Kidney capillary endothelial cell (primary cell): Measurements from ENCODE around the gene ZFYVE28.
"Not testable (repeated sequence)": the region's sequence is repeated elsewhere in the genome, so short reads cannot be mapped to it uniquely, and the experiment has no call there.

Source experiments
- DNase-seq: peaks from one replicate; pipeline ENCODE4 v3.0.0-alpha.2; 2018; ENCODE audit warnings: low spot score

Gene ZFYVE28

DNA sequence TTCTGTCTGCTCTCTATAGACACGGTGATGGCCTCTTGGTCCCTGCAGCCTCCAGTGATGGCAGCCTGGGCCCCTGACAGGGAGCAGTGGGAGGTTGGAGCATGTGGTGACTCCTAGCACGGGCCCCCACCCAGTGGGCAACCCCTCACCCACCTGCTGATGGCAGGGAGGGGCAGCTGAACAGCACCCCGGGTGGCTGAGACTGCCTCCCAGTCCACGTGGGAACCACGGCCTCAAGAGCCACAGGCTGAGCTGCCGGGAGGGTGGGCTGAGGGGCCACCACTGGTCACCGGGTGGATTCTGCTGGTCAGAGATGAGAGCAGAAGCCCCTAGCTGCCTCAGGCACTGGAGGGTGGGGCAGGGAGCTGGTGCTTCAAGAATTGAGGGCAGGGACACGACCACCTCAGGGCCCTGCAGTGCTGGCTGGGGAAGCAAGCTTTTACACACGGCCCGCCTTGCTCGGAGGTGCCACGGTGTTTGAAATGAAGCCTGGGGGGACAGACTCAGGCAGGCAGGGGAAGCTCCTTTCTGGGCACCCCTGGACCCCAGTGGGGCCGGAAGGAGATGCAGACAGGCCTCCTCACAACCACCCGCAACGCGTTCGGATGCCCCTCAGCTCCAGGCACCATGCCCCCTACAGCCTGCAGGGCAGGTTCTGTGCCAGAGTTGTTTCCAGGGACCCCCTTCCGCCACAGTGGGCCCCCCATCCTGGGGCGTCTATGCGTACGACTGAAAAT is 170.2 kb downstream of the ZFYVE28 start:
- no peak for DNase-seq

DNA sequence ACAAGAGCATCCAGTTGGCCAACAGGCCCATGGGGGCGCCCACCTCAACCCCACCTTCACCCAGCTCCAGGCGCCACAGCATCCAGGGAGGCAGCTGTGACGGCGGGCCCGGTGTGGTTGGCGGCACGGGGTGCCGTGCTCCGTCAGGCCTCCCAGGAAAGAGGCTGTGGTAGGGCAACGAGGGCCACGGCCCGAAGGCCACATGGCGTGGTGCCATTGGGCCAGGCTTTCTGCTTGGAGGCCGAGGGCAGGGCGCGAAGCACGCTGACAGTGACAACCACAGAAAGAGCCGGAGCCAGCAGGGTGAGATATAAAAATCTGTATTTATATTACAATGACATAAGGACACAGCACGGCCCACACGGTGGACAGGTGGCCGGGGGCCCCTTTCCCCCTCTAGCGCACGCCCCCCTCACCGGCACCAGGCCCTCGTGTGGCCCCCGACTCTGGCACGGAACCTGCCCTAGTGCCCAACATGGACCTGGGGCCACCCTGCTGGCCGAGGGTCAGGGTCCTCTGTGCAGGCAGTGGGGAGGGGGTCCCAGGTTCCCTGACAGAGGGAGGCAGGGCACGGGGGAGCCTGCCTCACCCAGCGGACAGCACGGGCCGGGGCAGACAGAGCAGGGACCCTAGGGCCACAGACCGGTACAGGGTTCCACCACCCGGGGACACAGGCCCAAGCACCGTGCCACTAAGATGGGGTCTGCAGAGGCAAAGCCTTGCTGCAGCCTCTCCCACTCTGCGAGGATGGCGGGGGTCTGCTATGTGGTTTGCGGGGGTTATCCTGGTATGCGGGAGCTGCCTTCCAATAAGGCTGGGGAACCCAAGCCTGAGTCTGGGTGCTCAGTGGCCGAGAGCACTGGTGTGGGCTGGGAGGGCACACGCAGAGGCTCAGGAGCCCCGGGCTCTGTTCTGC is 171.1 kb downstream of the ZFYVE28 start:
- no peak for DNase-seq

DNA sequence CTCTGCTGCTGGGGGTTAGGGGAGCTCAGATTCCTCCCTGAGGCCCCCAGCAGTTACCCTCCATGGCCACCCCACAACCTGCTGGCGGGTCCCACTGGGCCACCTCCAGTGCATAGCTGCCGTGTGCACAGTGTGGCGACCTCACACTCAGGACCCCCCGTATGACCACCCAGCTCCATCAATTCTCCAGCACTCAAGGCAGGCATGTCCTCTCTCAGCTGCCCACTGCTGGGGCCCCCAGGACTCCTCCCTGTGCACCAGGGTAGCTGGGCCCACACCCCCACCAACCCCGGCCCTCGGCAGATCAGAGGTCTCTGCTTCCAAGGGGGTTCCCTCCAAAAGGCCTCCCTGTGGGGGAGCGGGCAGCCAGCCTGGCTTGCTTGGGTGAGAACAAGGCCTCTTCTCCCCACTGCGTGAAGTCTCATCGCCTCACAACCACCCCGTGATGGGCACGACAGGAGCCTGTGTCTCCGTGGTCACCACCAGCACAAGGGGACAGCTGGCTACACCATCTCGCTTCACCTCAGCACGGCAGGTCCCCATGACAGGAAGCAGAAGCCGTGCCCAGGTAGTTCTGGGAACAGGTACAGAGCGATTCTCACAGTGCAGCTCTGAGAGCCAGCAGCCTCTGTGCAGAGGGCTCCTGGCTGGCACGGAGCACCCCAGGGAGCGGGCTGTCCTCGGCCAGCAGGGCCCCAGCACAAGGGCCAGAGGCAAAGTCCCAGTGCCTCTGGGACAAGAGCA is 171.9 kb downstream of the ZFYVE28 start:
- DNase-seq, result no peak

DNA sequence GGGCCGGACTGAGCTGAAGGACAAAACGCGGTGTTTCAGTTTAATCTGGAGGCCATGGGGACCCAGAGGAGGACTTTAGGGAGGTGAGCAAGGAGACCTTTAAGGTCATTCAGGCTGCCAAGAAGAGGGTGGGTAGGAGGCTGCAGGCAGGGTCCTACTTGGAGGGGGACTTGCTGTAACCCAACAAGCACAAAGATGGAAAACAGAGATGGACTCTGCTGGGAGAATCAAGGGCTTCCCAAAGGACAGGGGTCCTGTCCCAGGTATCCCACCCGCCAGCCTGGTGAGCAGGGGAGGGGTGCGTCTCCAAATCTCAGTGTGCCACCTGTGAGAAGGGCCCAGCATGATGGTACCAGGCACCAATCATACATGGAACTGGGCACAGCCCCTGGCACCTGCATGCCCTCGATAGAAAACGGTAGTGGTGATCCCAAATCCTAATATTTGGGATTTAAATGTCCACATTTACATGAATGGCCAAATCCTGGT is 172.6 kb downstream of the ZFYVE28 start:
- no peak for DNase-seq

DNA sequence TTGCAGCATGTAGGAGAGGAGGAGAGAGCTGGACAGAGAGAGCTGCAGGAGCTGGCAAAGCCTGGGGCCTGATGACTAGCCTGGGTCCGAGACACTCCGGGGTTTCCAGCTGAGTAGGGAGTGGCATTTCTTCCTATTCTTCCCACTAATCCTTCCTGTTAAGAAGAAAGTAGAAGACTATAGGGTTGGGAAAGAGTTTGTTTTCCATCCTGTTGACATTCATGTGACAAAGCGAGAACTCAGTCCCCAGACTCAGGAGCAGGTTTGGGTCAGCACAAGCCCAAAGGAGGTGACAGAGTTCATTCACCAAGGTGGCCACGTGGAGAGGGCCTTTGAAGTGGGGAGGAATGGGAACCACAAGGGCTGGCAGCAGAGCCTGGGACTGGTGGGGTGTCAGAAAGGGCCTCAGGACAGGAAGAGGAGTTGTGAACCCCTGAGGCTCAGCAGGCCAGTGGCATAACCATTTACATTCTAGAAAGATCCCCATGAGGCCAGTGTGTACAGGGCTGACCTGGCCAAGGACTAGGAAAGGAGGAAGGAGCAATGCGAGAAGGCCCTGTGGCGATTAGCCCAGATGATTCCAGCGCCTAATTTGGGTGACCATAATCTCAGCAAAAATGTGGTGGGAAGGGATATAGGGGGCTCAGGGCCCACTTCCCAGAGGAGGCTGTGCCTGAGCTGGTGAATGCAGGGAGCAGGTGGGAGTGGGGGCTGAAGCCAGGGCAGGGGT is 173.2 kb downstream of the ZFYVE28 start:
- DNase-seq, result no peak

DNA sequence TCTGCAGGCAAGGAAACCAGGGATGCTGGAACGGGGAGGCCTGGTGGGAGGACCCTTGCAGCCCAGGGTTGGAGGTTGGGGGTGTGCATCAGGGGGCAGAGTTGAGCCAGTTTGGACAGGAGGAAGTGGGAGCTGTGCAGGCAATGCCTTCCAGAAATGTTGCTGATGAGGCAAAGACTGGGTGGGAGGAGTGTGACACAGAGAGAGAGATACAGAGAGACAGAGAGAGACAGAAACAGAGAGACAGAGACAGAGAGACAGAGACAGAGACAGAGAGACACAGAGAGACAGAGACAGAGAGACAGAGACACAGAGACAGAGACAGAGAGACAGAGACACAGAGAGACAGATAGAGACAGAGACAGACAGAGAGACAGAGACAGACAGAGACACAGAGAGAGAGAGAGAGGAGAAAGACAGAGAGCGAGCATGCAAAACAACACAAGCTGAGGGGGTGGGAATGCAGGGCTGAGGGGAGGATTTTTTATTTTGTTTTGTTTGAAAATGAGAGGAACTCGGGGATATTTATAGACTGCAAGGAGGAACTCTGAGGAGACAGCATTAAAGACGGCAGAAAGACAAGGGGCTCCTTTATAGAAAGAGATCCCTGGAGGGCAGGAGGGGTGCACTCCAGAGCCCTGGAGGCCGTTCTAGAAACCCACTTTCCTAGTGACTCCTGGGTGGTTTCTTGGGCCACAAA is 174.6 kb downstream of the ZFYVE28 start:
- DNase-seq, result no peak

DNA sequence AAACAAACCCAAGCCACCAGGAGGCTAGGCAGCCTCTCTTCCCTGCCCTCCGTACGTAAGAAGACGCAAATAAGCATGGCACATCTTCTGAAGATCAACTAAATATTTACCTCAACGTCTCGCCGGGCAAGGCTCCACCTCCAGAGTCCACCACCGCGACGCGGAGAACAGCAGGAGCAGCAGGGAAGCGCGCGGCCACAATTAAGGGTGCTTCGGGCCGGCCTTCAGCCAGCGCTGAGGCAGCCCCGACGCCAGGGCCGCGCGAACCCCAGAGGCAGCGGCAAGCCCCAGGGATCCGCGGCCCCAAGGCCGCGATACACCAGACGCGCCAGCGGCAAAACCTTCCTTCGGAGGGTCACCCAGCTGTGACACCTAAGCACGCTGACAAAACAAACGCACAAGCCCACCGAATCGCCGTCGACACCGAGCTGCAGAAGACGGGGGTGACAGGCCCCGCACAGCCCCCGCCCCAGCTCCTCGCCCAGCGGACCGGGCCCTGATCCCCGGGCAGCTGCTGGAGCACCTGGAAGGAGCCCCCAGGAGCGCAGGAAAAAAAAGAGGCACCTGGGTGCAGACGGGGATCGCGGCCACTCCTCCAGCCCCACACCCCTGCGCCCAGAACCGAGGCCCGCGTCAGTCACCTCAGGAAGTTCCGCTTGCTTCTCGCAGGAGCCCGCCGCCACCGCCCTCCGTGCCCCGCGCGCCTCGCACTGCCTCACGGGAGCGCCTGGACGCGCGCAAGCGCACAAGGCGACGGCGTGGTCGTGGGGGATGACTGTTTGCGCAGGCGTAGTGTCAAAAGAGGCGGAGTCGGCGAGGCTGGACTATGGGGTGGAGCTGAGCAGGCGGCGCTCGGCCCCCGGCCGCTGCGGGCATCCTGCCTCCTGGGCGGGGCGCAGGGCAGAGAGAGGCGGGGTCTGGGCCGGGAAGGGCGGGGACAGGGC is 176.8 kb downstream of the ZFYVE28 start, which contains the start of the genes HAUS3 and POLN:
Gene HAUS3, minus strand, starts transcription at position 712 of the 944 bp plus-strand sequence. CDS start 1,175 bp downstream, outside the sequence.
Gene POLN, minus strand, starts transcription at position 712 of the 944 bp plus-strand sequence. CDS start 12,890 bp downstream, outside the sequence.
- DNase-seq, result peak; percentile 98

DNA sequence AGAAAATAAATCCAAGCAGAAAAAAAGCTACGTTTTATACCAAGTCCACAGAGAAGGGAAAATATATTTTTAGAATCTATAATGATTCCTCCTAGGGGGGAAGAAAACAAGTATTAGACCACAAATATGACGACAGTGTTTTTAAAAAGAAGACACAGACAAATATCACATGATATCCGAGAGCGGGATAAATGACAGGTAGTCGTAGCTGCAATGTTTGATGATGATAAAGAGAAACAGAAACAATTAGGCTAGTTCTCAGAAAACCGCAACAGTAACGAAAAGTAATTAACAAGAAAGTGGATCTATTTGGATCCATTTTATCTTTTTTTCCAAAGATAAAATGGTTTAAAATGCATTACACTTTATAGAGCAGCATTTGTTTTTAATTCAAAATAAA is 177.4 kb downstream of the ZFYVE28 start:
- no peak for DNase-seq

DNA sequence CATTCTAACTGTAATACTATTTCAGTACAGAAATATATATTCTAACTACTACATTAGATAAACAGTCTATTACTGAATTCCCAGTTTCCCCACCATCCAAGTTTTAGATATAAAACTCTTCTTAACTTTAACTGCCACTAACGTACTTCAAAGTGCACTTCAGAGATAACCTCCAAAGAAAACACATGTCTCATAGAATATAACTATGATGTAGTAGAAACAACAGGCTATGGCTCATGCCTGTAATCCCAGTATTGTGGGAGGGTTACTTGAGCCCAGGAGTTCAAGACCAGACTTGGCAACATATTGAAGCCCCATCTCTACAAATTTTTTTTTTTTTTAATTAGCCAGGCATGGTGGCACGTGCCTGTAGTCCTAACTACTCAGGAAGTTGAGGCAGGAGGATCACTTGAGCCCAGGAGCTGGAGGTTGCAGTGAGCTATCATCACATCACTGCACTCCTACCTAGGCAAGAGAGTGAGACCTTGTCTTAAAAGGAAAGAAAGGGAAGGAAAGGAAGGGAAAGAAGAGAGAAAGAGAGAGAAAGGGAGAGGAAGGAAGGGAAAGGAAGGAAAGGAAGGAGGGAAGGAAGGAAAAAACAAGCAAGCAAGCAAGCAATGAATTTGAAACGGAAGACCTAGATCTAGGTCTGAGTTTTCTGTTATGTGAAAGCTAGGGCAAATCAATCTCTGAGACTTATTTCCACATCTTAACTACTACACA is 181.3 kb downstream of the ZFYVE28 start:
- no peak for DNase-seq

DNA sequence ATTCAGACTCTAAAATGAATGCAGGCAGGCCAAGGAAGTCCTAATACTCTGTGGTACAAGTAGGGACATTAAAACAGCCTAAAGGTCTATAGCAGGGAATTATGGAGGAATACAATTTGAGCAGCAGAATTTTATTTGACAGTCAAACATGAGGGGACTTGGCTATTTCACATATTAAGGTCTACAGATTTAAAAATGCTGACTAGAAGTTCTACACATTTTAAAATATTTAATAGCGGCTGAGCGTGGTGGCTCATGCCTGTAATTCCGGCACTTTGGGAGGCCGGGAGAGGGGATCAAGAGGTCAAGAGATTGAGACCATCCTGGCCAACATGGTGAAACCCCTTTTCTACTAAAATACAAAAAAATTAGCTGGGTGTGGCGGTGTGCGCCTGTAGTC is 187.4 kb downstream of the ZFYVE28 start:
- DNase-seq, result no peak

DNA sequence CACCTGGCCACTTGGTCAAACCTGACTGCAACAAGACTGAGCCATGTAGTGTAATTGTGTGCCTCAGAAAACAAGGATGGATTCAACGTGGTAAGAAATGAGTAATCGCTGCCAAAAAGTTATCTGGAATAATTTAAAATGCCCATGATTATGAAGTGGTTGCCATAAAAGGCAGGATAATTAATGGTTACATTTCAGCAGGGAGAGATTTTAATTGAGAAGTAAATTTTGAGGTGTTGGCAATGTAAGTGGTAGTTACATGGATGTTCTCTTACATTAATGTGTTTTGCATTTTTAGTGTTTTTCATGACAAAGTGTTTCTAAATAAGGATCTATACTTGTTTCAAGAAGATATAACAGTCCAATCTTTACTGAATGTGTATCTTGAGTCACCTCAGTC is 192.2 kb downstream of the ZFYVE28 start:
- DNase-seq, result no peak

DNA sequence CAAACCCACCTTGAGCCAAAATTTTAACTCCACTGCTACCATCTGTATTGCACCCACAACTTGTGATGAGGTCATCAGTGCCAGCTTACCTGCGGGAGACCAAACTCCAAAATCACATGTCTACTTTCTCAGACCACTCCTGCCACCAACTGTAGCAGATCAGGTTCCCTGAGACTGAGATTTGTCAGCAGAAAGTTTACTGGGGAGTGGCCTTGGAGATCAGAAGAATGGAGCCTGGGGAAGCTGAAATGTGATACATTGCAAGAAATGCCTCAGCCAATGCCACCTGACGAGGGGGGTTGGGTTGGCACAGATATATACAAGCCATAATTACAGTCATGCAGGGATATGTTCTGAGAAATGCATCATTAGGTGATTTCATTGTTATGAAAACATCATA is 195.6 kb downstream of the ZFYVE28 start:
- DNase-seq, result no peak

DNA sequence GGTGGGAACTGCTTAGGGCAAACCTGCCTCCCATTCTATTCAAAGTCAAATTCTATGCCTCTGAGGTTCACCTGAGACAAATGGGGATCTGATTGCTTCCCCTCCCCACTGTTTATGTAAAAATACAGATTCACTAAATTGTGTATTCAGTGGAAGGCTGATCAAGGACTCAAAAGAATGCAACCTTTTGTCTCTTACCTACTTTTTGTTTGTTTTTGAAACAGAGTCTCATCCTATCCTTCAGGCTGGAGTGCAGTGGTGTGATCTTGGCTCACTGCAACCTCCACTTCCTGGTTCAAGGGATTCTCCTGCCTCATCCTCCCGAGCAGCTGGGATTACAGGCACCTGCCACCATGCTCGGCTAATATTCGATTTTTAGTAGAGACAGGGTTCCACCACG is 197.1 kb downstream of the ZFYVE28 start:
- DNase-seq, result not testable (repeated sequence)

DNA sequence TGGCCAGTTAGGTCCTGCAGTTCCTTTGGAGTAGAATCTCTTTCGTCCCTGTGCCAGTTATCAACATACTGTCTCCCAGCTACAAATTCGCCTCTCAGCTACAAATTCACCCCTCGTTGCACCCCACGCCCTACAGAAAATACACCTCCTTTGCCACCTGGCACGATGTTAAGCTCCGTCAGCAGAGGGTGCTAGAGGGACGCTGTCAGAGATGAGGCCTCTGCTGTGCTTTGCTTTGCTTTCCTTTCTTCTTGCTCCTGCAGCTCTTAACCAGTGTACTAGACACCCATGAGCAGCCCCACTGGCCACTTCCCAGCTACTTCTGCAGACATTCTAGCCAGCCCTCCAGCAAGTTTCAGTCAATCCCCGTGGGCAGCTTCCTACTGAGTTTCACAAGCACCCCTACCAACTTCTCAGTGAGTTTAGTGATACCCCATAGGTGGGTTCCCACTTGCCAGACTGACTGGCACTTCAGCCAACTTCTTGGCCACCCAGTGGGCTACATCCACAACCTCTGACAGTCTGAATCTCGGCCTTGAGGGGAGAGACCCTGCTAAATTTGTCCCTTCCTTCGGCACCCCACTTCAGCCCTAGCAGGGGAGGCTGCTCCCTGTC is 198.3 kb downstream of the ZFYVE28 start:
- DNase-seq, result peak; percentile 46
